ENCODE measurements around the gene CCDC190.

The CCDC190 gene

GRCh38 chr1:162840250-162840839, 20.6 kb downstream of the CCDC190 start:
- TF ChIP-seq CTCF (IDR thresholded peaks at IDR 0.05; ENCODE audit: low read depth, low read length, missing control alignments), result no peak
- H3K4me3 ChIP-seq (replicated peaks; ENCODE audit: low read depth, low read length), result no peak overlapping the region
- DNase-seq (ENCODE audit: extremely low read depth, low read depth), result no peak

- H3K4me3 ChIP-seq (replicated peaks; ENCODE audit: low read depth, low read length), result no peak overlapping the region
- DNase-seq (ENCODE audit: extremely low read depth, low read depth), result no peak
- no peak for TF ChIP-seq CTCF (IDR thresholded peaks at IDR 0.05; ENCODE audit: low read depth, low read length, missing control alignments)
Observed at GRCh38 chr1:162838863-162839262, 22.1 kb downstream of the CCDC190 start.

- DNase-seq (ENCODE audit: extremely low read depth, low read depth), result no peak
- no peak for TF ChIP-seq CTCF (IDR thresholded peaks at IDR 0.05; ENCODE audit: low read depth, low read length, missing control alignments)
- no peak overlapping the region for H3K4me3 ChIP-seq (replicated peaks; ENCODE audit: low read depth, low read length)
Observed at GRCh38 chr1:162835157-162835899, 25.6 kb downstream of the CCDC190 start.

GRCh38 chr1:162832470-162832869, 28.5 kb downstream of the CCDC190 start:
- no peak for TF ChIP-seq CTCF (IDR thresholded peaks at IDR 0.05; ENCODE audit: low read depth, low read length, missing control alignments)
- H3K4me3 ChIP-seq (replicated peaks; ENCODE audit: low read depth, low read length), result no peak overlapping the region
- no peak for DNase-seq (ENCODE audit: extremely low read depth, low read depth)

- no peak overlapping the region for H3K4me3 ChIP-seq (replicated peaks; ENCODE audit: low read depth, low read length)
- TF ChIP-seq CTCF (IDR thresholded peaks at IDR 0.05; ENCODE audit: low read depth, low read length, missing control alignments), result no peak
- no peak for DNase-seq (ENCODE audit: extremely low read depth, low read depth)
Observed at GRCh38 chr1:162829268-162829667, 31.7 kb downstream of the CCDC190 start.

GRCh38 chr1:162823771-162824525, 37.0 kb downstream of the CCDC190 start:
- no peak for TF ChIP-seq CTCF (IDR thresholded peaks at IDR 0.05; ENCODE audit: low read depth, low read length, missing control alignments)
- H3K4me3 ChIP-seq (replicated peaks; ENCODE audit: low read depth, low read length), result no peak overlapping the region
- no peak for DNase-seq (ENCODE audit: extremely low read depth, low read depth)
